Fibroblast of upper back skin (primary cell): ENCODE results near the gene UEVLD.
"Not testable (repeated sequence)": the region's sequence is repeated elsewhere in the genome, so short reads cannot be mapped to it uniquely, and the experiment has no call there.

Experiments used
- DNase-seq: peaks from one replicate; pipeline ENCODE4 v3.0.0-alpha.2; 2013

UEVLD gene

DNA sequence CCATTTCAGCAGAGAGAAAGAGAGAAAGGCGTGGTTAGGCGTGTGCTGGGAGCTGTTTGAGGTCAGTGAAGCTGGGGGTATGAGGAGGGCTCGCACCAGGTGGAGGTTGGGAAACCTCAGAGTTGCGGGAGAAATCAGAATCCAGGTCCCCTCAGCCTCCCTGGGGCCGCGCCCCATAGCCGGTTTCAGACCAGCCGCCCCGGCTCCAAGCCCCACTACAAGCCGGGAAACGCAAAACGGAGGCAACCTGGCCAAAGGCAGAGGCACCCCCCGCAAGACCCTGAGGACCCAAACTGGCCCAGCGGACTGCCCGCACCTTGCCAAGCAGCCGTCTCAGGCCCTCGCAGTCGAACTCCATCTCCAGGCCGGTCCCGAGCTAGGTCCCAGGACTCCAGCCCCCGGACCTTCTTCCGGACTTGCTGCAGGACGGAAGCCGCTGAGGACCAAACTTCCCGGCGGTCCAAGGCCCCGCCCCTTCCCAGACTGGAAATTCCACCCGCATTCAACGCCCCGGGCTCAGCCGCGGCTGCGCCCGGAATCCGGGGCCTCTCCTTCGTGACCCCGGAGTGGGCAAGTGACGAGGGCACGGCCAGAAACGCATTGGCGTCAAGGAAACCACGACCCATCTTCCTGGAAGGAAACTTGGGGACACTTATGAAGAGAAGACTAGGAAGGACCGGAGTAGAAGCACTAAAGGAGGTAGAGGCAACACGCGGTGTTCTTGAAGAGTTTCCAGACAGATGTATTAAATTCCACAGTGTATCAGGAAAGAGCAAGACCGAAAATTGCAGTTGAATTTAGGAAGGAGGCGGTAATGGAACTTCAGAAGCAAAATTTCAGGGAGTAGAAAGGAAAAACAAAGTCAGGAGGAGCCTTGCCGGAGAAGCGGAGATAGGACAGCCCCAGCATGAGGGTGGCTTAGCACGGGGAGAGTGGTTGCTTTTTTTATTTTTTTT, at the start of gene UEVLD:
TSS of gene UEVLD (minus strand) at position 438 of the 956 bp plus-strand sequence. CDS start at position 358, 80 bp downstream.
- DNase-seq, result peak; percentile 87

GRCh38 chr11:18634140-18635032, 45.9 kb upstream of the UEVLD start, which contains the start of gene SPTY2D1:
TSS of gene SPTY2D1 (minus strand) at chr11:18634342. CDS start at chr11:18634257, 85 bp downstream.
- peak; percentile 100 for DNase-seq

GRCh38 chr11:18633256-18634139, 45.0 kb upstream of the UEVLD start:
- peak; percentile 56 for DNase-seq

DNA sequence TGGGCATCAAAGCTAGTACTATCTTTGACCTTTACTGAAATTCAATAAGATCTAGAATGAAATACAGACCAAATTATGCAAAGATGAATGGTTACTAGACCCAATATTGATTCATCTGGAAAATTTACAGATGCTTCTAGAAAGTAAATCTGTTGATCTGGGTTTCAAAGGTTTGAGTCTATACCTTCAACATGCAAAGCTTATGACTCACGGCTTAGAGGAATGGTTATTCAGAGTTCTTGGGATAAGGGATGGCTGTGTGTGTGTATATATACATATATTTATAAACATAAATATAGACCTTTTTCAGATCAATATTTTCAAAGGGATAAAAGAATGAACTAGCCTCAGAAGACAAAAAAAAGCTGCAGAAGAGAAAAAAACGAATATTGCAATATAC, 44.3 kb upstream of the UEVLD start:
- DNase-seq, result no peak

GRCh38 chr11:18624161-18624560, 35.6 kb upstream of the UEVLD start:
- DNase-seq, result no peak

GRCh38 chr11:18623707-18624106, 35.2 kb upstream of the UEVLD start:
- DNase-seq, result no peak

DNA sequence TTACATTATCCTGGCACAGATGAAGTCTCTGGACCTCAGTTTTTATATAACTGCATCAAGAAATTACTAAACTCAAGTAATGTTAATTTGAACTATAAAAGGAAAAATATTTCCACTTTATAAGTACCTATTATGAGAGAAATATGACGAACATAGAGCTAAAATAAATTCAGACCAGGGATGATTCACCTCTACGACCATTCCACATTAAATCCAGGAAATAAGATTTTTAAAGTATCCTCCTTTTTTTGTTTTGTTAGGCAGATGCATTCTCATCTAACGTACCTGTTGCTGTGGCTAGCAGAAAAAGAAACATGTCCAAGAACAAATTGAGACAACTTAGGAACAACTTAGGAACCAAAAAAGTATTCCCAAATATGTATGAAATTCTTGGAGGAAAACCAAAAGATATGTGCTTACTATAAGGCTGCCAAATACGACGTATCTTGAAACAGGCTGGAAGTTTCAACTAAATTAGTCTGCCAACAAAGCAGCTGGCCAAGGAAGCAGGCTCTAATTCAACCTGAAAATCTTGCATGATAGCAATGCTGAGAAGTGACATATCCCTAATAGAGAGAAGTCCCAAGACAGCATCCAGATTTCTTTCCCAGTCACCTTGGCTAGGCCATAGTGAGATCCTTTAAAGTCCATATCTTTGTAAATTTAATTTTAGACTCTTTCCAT, 29.9 kb upstream of the UEVLD start:
- DNase-seq, result peak; percentile 63

GRCh38 chr11:18617688-18618341, 29.3 kb upstream of the UEVLD start:
- DNase-seq, result peak; percentile 69

- peak; percentile 20 for DNase-seq
Measured at GRCh38 chr11:18615628-18616392, 27.3 kb upstream of the UEVLD start.

DNA sequence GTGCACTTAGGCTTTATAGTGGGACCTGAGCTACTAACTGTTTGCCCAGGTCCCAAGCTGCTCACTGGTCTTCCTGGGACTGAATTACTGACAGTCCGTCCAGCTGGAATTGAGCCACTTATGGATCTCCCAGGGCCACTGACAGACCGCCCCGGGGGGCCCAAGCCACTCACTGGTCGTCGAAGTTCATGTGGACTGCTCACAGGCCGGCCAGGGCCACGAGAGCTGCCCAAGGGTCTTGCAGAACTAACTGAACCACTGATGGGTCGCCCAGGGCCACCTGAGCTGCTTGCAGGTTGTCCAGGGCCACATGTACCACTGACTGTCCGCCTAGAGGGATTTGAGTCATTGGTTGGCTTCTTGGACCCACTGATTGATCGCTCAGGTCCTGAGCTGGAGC, 26.1 kb upstream of the UEVLD start:
- DNase-seq, result no peak

- no peak for DNase-seq
Measured at GRCh38 chr11:18612394-18612793, 23.9 kb upstream of the UEVLD start.

GRCh38 chr11:18611196-18611595, 22.7 kb upstream of the UEVLD start:
- DNase-seq, result no peak

- DNase-seq, result no peak
Measured at GRCh38 chr11:18608376-18608775, 19.8 kb upstream of the UEVLD start.

DNA sequence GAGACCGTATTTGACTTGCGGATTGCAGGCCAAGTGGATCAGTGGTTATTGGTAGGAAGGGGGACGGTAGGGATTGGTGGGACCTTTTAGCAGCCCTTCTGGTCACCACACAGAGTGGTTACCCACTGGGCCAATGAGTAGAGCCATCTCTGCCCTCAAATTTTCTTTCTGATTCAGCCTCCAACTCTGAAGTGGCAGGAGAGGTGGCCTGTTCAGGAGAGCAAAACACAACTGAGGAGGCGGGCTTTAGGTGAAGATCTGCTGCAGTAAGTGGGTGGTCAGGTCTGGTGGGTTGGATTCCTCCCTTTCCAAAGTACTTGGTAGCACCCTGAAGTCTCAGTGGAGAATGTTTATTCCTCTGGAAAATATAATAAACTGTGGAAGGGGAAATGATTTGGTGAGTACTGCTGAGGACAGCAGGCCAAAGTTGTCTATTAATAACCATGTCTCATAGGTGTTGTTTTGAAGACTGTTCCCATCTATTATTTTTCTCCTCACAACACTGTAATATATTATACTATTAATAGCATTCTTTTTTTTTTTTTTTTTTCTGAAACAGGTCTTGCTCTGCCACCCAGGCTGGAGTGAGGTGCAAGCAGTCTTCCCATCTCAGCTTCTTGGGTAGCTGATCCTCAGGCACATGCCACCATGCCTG, 12.5 kb upstream of the UEVLD start:
- DNase-seq, result no peak

GRCh38 chr11:18599739-18600230, 11.3 kb upstream of the UEVLD start, which contains the start of gene MISFA:
TSS of gene MISFA (plus strand) at chr11:18599789. CDS start at chr11:18599929, 140 bp downstream.
- DNase-seq, result peak; percentile 40

DNA sequence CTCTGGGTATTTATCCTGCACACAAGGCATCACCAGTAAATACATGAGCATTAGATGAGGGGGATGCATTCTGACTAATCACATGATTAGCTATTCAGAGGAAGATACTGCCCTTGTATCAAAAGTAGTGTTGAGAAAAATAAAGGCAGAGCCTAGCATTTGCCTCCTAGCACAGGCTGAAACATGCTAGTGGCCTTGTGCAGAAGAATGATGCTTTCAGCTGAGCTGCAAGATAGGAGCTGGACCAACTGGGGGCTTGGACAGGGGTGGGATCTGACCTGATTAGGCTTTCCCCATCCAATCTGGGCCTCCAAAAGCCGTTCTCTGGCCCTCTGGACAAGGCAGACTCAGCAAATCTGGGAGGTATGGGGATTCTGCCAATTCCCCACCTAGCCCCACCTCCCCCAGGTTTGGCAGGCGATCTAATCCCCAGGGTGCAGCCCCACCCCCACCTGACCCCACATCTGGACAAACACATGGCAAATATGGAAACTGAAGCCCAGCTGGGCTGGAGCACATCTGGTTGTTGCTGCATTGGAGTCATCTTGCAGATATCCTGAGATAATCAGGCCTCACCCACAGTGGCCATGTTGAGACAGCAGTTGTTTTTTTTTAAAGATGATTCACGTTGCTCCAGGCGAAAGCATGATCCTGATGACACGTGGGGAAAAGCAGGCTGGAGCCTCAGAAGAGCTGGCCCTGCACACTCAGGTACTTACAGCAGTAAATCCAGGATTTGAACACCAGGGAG, 6.6 kb upstream of the UEVLD start:
- no peak for DNase-seq

DNA sequence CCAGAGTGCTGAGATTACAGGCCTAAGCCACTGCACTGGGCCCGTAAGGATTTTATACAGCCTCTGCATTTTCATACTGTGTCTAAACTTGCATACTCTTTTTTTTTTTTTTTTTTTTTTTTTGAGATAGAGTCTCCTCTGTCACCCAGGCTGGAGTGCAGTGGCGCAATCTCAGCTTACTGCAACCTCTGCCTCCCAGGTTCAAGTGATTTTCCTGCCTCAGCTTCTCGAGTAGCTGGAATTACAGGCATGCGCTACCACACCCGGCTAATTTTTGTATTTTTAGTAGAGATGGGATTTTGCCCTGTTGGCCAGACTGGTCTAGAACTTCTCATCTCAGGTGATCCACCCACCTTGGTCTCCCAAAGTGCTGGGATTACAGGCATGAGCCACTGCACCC, 5.6 kb upstream of the UEVLD start:
- DNase-seq, result not testable (repeated sequence)

DNA sequence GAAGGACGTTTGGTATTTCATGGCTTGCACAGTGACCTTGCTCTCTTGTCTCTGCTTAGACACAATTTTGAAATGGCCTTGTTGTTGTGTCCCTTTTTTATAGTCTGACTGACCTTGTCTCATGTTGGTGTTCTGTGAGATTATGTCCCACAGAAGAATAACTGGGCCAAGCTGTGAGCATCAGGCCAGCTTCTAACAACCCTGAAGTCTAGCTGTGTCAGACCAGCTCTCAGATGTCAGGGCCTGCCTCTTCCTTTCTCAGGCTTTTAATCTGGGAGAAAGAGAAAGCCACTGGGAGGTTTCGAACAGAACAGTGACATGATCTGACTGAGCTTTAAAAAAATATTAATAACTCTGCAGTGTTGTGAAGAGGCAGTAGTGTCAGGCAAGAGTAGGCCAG, 2.0 kb upstream of the UEVLD start:
- no peak for DNase-seq

GRCh38 chr11:18581825-18582224, 6.7 kb downstream of the UEVLD start:
- DNase-seq, result no peak
